GM23248 (cell line): ENCODE results near the gene ALCAM.

Experiments
- EZH2 ChIP-seq: fragments of 200-600 bp; sonication (generic); IDR thresholded peaks from 2 replicates; pipeline ENCODE4 v1.6.1; 2018; ENCODE audit warnings: antibody characterized with exemption, mild to moderate bottlenecking; ENCODE audit not compliant: insufficient read depth, poor library complexity, severe bottlenecking
- EZH2phosphoT487 ChIP-seq: fragments of 200-600 bp; sonication (generic); IDR thresholded peaks from 2 replicates; pipeline ENCODE4 v1.6.1; 2018; ENCODE audit warnings: antibody characterized with exemption, moderate library complexity, mild to moderate bottlenecking, low read depth; ENCODE audit not compliant: insufficient read depth

- TF ChIP-seq EZH2phosphoT487, result no peak
- no peak for TF ChIP-seq EZH2
Observed at GRCh38 chr3:105402287-105402801, 35.6 kb downstream of the ALCAM start.
